HUDEP-2 (cell line): ENCODE data around the gene SRRM4.

Source experiments
- DNase-seq, 76 experiments: peaks; one replicate each; lab custom pipeline; 2025; ENCODE audit not compliant: unreplicated experiment in 76 of 76; lab: John Stamatoyannopoulos, UW

The SRRM4 gene

GRCh38 chr12:119114294-119114693 lies 133.0 kb downstream of the SRRM4 start:
- no peak for DNase-seq

- DNase-seq = peak in 24 of 76 experiments; percentile 1 to 49 (median 14)
These were observed 134.1 kb downstream of the SRRM4 start for GRCh38 chr12:119115296-119115905.

- DNase-seq = no peak
These were observed 136.6 kb downstream of the SRRM4 start for GRCh38 chr12:119117936-119118335.

GRCh38 chr12:119118625-119119024 lies 137.3 kb downstream of the SRRM4 start:
- no peak for DNase-seq

- no peak for DNase-seq
These were observed 140.7 kb downstream of the SRRM4 start for GRCh38 chr12:119122047-119122446.

GRCh38 chr12:119122751-119123150 lies 141.4 kb downstream of the SRRM4 start:
- DNase-seq = no peak

- DNase-seq = no peak
These were observed 147.2 kb downstream of the SRRM4 start for GRCh38 chr12:119128527-119128926.

GRCh38 chr12:119129827-119130434 lies 148.6 kb downstream of the SRRM4 start:
- DNase-seq = no peak

- DNase-seq = no peak
These were observed 149.2 kb downstream of the SRRM4 start for GRCh38 chr12:119130523-119130922.

- no peak for DNase-seq
These were observed 153.1 kb downstream of the SRRM4 start for GRCh38 chr12:119134284-119135072.

GRCh38 chr12:119136811-119137410 lies 155.6 kb downstream of the SRRM4 start:
- no peak for DNase-seq

GRCh38 chr12:119139448-119139847 lies 158.1 kb downstream of the SRRM4 start:
- no peak for DNase-seq

- DNase-seq = no peak
These were observed 164.0 kb downstream of the SRRM4 start for GRCh38 chr12:119145367-119145766.

GRCh38 chr12:119147847-119148448 lies 166.6 kb downstream of the SRRM4 start:
- no peak for DNase-seq

- DNase-seq = no peak
These were observed 167.9 kb downstream of the SRRM4 start for GRCh38 chr12:119149270-119149669.

GRCh38 chr12:119151445-119152026 lies 170.2 kb downstream of the SRRM4 start:
- no peak for DNase-seq

GRCh38 chr12:119153477-119154434 lies 172.4 kb downstream of the SRRM4 start:
- DNase-seq = peak in 25 of 76 experiments; percentile 1 to 39 (median 21)

- DNase-seq = peak in 11 of 76 experiments; percentile 1 to 13 (median 4)
These were observed 173.1 kb downstream of the SRRM4 start for GRCh38 chr12:119154435-119154818.

GRCh38 chr12:119156401-119157044 lies 175.2 kb downstream of the SRRM4 start:
- no peak for DNase-seq
